ENCODE measurements around the gene DAB2.

GRCh38 chr5:39342460-39342859 lies 82.3 kb downstream of the DAB2 start:
- no peak for TF ChIP-seq POLR2A (IDR thresholded peaks at IDR 0.05; ENCODE audit: low read depth, low read length)
- TF ChIP-seq TAF1 (IDR thresholded peaks at IDR 0.05; ENCODE audit: low read depth, low read length): no peak

Data from GM12891 (cell line).